ENCODE data around the gene PCDHB16.
"Not testable (repeated sequence)": the region's sequence is repeated elsewhere in the genome, so short reads cannot be mapped to it uniquely, and the experiment has no call there.

The PCDHB16 gene

DNA sequence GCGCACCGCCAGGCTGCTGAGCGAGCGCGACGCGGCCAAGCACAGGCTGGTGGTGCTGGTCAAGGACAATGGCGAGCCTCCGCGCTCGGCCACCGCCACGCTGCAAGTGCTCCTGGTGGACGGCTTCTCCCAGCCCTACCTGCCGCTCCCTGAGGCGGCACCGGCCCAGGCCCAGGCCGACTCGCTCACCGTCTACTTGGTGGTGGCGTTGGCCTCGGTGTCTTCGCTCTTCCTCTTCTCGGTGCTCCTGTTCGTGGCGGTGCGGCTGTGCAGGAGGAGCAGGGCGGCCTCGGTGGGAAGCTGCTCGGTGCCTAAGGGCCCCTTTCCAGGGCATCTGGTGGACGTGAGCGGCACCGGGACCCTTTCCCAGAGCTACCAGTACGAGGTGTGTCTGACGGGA, 19.5 kb downstream of the PCDHB16 start:
- not testable (repeated sequence) for H3K36me3 ChIP-seq (ENCODE audit: control insufficient read depth in 1 of 2, insufficient read depth in 2 of 2, low read length in 2 of 2); H3K4me1 ChIP-seq (ENCODE audit: control insufficient read depth in 1 of 2, insufficient read depth in 2 of 2, low read length in 2 of 2); H2BK120ac ChIP-seq (ENCODE audit: insufficient read depth, low read length, poor library complexity); H3K18ac ChIP-seq (ENCODE audit: low read length); H3K79me2 ChIP-seq (ENCODE audit: control insufficient read depth, insufficient read depth, low read length, poor library complexity); H2BK12ac ChIP-seq (ENCODE audit: low read length); H3K27ac ChIP-seq (ENCODE audit: low read depth, low read length); H2BK5ac ChIP-seq (ENCODE audit: low read depth, low read length, poor library complexity); H3K9ac ChIP-seq (ENCODE audit: low read length); H4K91ac ChIP-seq (ENCODE audit: low read depth, low read length); H3K4me3 ChIP-seq (ENCODE audit: low read depth, low read length); H3K79me1 ChIP-seq (ENCODE audit: low read length); H2AFZ ChIP-seq (ENCODE audit: insufficient read depth, low read length, poor library complexity); H3K27me3 ChIP-seq (ENCODE audit: insufficient read depth, low read length); H3K4me2 ChIP-seq (ENCODE audit: low read length); H3K14ac ChIP-seq (ENCODE audit: low read length); H4K12ac ChIP-seq (ENCODE audit: low read depth, low read length); H4K8ac ChIP-seq (ENCODE audit: low read depth, low read length); DNase-seq; H2AK5ac ChIP-seq (ENCODE audit: low read length); H3K23ac ChIP-seq (ENCODE audit: low read length); H3K9me3 ChIP-seq (ENCODE audit: insufficient read depth, low read depth, low read length); H3K4ac ChIP-seq (ENCODE audit: low read depth, low read length)
- WGBS (ENCODE audit: extremely low coverage, insufficient coverage, insufficient read length): no CpG with 5 or more reads among the region's 35 CpGs

DNA sequence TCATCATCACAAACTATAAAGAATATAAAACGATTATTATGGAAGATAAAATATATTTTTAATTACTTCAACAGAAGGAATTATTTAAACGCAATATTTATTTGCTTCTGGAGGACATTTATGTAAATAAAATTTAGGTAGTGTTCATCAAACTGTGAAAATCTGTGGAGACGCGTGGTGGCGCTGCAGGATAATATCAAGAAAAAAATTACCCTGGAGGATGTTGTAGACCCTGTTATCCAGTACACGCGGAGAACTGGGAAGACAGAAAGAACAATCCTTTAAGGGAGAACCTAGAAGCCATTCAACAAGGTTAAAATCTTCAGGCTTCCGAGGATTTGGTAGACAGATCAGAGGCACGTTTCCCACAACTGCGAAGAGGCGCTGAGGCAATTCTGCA, 26.3 kb downstream of the PCDHB16 start, which contains the start of gene PCDHB12:
PCDHB12 (plus strand) TSS at position 242 of the 400 bp plus-strand sequence. CDS start 189 bp downstream, outside the sequence.
- H2BK5ac ChIP-seq (ENCODE audit: low read depth, low read length, poor library complexity): no peak within 1 kb of the TSS
- H3K4me3 ChIP-seq (ENCODE audit: low read depth, low read length): no peak within 1 kb of the TSS
- no peaks in the 10 kb centered on the region for H3K4me1 ChIP-seq (ENCODE audit: control insufficient read depth in 1 of 2, insufficient read depth in 2 of 2, low read length in 2 of 2)
- no CpG with 5 or more reads among the region's 11 CpGs for WGBS (ENCODE audit: extremely low coverage, insufficient coverage, insufficient read length)
- no peak for DNase-seq
- no peaks in the 10 kb centered on the region for H3K79me2 ChIP-seq (ENCODE audit: control insufficient read depth, insufficient read depth, low read length, poor library complexity)
- no peaks in the 10 kb centered on the region for H3K9me3 ChIP-seq (ENCODE audit: insufficient read depth, low read depth, low read length)
- no peak within 1 kb of the TSS for H4K91ac ChIP-seq (ENCODE audit: low read depth, low read length)
- no peak within 1 kb of the TSS for H3K27ac ChIP-seq (ENCODE audit: low read depth, low read length)
- H3K14ac ChIP-seq (ENCODE audit: low read length): no peak within 1 kb of the TSS
- no peak within 1 kb of the TSS for H2BK12ac ChIP-seq (ENCODE audit: low read length)
- H2AFZ ChIP-seq (ENCODE audit: insufficient read depth, low read length, poor library complexity): no peak within 1 kb of the TSS
- no peak within 1 kb of the TSS for H4K12ac ChIP-seq (ENCODE audit: low read depth, low read length)
- no peaks in the 10 kb centered on the region for H3K27me3 ChIP-seq (ENCODE audit: insufficient read depth, low read length)
- no peak within 1 kb of the TSS for H4K8ac ChIP-seq (ENCODE audit: low read depth, low read length)
- no peak within 1 kb of the TSS for H2BK120ac ChIP-seq (ENCODE audit: insufficient read depth, low read length, poor library complexity)
- H2AK5ac ChIP-seq (ENCODE audit: low read length): no peak within 1 kb of the TSS
- H3K9ac ChIP-seq (ENCODE audit: low read length): no peak within 1 kb of the TSS
- no peak within 1 kb of the TSS for H3K4ac ChIP-seq (ENCODE audit: low read depth, low read length)
- no peaks in the 10 kb centered on the region for H3K79me1 ChIP-seq (ENCODE audit: low read length)
- H3K36me3 ChIP-seq (ENCODE audit: control insufficient read depth in 1 of 2, insufficient read depth in 2 of 2, low read length in 2 of 2): peaks cover 0 to 1% of the 10 kb centered on the region in 2 experiments
- no peak within 1 kb of the TSS for H3K4me2 ChIP-seq (ENCODE audit: low read length)
- no peak within 1 kb of the TSS for H3K23ac ChIP-seq (ENCODE audit: low read length)
- no peak within 1 kb of the TSS for H3K18ac ChIP-seq (ENCODE audit: low read length)

DNA sequence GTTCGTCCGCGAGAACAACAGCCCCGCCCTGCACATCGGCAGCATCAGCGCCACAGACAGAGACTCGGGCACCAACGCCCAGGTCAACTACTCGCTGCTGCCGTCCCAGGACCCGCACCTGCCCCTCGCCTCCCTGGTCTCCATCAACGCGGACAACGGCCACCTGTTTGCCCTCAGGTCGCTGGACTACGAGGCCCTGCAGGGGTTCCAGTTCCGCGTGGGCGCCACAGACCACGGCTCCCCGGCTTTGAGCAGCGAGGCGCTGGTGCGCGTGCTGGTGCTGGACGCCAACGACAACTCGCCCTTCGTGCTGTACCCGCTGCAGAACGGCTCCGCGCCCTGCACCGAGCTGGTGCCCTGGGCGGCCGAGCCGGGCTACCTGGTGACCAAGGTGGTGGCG, 28.1 kb downstream of the PCDHB16 start:
- not testable (repeated sequence) for H3K23ac ChIP-seq (ENCODE audit: low read length); DNase-seq; H2AK5ac ChIP-seq (ENCODE audit: low read length); H3K79me2 ChIP-seq (ENCODE audit: control insufficient read depth, insufficient read depth, low read length, poor library complexity); H2BK5ac ChIP-seq (ENCODE audit: low read depth, low read length, poor library complexity); H3K36me3 ChIP-seq (ENCODE audit: control insufficient read depth in 1 of 2, insufficient read depth in 2 of 2, low read length in 2 of 2); H2BK120ac ChIP-seq (ENCODE audit: insufficient read depth, low read length, poor library complexity); H4K12ac ChIP-seq (ENCODE audit: low read depth, low read length); H2BK12ac ChIP-seq (ENCODE audit: low read length); H3K18ac ChIP-seq (ENCODE audit: low read length); H4K91ac ChIP-seq (ENCODE audit: low read depth, low read length); H3K14ac ChIP-seq (ENCODE audit: low read length); H3K9ac ChIP-seq (ENCODE audit: low read length); H3K79me1 ChIP-seq (ENCODE audit: low read length); H3K27me3 ChIP-seq (ENCODE audit: insufficient read depth, low read length); H3K27ac ChIP-seq (ENCODE audit: low read depth, low read length); H3K4ac ChIP-seq (ENCODE audit: low read depth, low read length); H3K4me2 ChIP-seq (ENCODE audit: low read length); H3K4me3 ChIP-seq (ENCODE audit: low read depth, low read length); H3K4me1 ChIP-seq (ENCODE audit: control insufficient read depth in 1 of 2, insufficient read depth in 2 of 2, low read length in 2 of 2); H2AFZ ChIP-seq (ENCODE audit: insufficient read depth, low read length, poor library complexity); H3K9me3 ChIP-seq (ENCODE audit: insufficient read depth, low read depth, low read length); H4K8ac ChIP-seq (ENCODE audit: low read depth, low read length)
- WGBS (ENCODE audit: extremely low coverage, insufficient coverage, insufficient read length): no CpG with 5 or more reads among the region's 39 CpGs

DNA sequence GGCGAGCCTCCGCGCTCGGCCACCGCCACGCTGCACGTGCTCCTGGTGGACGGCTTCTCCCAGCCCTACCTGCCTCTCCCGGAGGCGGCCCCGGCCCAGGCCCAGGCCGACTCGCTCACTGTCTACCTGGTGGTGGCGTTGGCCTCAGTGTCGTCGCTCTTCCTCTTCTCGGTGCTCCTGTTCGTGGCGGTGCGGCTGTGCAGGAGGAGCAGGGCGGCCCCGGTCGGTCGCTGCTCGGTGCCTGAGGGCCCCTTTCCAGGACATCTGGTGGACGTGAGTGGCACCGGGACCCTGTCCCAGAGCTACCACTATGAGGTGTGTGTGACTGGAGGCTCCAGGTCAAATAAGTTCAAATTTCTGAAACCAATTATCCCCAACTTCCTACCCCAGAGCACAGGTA, 28.7 kb downstream of the PCDHB16 start:
- not testable (repeated sequence) for H3K4me3 ChIP-seq (ENCODE audit: low read depth, low read length); H2BK5ac ChIP-seq (ENCODE audit: low read depth, low read length, poor library complexity); H3K27me3 ChIP-seq (ENCODE audit: insufficient read depth, low read length); H3K79me2 ChIP-seq (ENCODE audit: control insufficient read depth, insufficient read depth, low read length, poor library complexity); H3K9me3 ChIP-seq (ENCODE audit: insufficient read depth, low read depth, low read length); H3K27ac ChIP-seq (ENCODE audit: low read depth, low read length); H3K14ac ChIP-seq (ENCODE audit: low read length); H4K91ac ChIP-seq (ENCODE audit: low read depth, low read length); H4K8ac ChIP-seq (ENCODE audit: low read depth, low read length); H3K4me1 ChIP-seq (ENCODE audit: control insufficient read depth in 1 of 2, insufficient read depth in 2 of 2, low read length in 2 of 2); H2BK12ac ChIP-seq (ENCODE audit: low read length); H3K23ac ChIP-seq (ENCODE audit: low read length); H2AK5ac ChIP-seq (ENCODE audit: low read length); H3K9ac ChIP-seq (ENCODE audit: low read length); H2AFZ ChIP-seq (ENCODE audit: insufficient read depth, low read length, poor library complexity); H4K12ac ChIP-seq (ENCODE audit: low read depth, low read length); H3K4me2 ChIP-seq (ENCODE audit: low read length); H3K79me1 ChIP-seq (ENCODE audit: low read length); H2BK120ac ChIP-seq (ENCODE audit: insufficient read depth, low read length, poor library complexity); H3K4ac ChIP-seq (ENCODE audit: low read depth, low read length); DNase-seq; H3K36me3 ChIP-seq (ENCODE audit: control insufficient read depth in 1 of 2, insufficient read depth in 2 of 2, low read length in 2 of 2); H3K18ac ChIP-seq (ENCODE audit: low read length)
- WGBS (ENCODE audit: extremely low coverage, insufficient coverage, insufficient read length): no CpG with 5 or more reads among the region's 27 CpGs

Measured in trophoblast cell (in vitro differentiated cells and primary cell).